ES-I3 (cell line): ENCODE data around the gene HLF.

Source experiments
- H3K36me3 ChIP-seq: 2 replicates; pipeline ENCODE4 v1.6.1; 2013; ENCODE audit warnings: mild to moderate bottlenecking, low read length, control low read depth, moderate library complexity; ENCODE audit not compliant: insufficient read depth
- H3K4me1 ChIP-seq: 2 replicates; pipeline ENCODE4 v1.6.1; 2013; ENCODE audit warnings: mild to moderate bottlenecking, control low read depth, low read length; ENCODE audit not compliant: insufficient read depth
- H3K9ac ChIP-seq: 2 replicates; pipeline ENCODE4 v1.6.1; 2013; ENCODE audit warnings: low read depth, mild to moderate bottlenecking, low read length, moderate library complexity
- H3K9me3 ChIP-seq: 2 replicates; pipeline ENCODE4 v1.6.1; 2013; ENCODE audit warnings: mild to moderate bottlenecking, low read length, moderate library complexity; ENCODE audit not compliant: control insufficient read depth, insufficient read depth

The HLF gene, protein sequence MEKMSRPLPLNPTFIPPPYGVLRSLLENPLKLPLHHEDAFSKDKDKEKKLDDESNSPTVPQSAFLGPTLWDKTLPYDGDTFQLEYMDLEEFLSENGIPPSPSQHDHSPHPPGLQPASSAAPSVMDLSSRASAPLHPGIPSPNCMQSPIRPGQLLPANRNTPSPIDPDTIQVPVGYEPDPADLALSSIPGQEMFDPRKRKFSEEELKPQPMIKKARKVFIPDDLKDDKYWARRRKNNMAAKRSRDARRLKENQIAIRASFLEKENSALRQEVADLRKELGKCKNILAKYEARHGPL

DNA sequence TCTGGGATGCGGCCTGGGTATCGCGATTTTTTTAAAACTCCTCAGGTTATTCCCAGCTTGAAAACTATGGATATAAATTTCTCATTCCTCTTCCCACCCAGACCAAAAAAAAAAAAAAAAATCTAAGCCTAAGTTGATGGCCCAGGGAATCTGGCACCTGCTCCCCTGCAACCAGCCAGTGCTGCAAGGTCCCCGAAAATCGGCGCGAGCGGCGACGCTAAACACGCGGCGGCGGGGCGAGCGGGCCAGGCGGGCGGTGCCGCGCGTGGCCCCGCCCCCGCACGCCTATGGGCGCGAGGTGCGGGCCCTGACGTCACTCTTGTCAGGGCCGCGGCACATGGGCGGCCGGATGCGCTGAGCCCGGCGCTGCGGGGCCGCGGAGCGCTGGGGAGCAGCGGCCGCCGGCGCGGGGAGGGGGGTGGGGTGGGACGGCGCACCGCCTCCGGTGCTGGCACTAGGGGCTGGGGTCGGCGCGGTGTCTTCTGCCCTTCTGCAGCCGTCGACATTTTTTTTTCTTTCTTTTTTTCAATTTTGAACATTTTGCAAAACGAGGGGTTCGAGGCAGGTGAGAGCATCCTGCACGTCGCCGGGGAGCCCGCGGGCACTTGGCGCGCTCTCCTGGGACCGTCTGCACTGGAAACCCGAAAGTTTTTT lies at the start of gene HLF:
HLF (plus strand) TSS at position 316 of the 654 bp plus-strand sequence. CDS start 525 bp downstream, outside the sequence.
- Histone ChIP-seq H3K9ac (peak within 1 kb of the TSS; percentile 52), H3K9me3 (no peaks in the 10 kb centered on the region), H3K36me3 (no peaks in the 10 kb centered on the region), H3K4me1 (no peaks in the 10 kb centered on the region)

- Histone ChIP-seq H3K9me3 (no peaks in the 10 kb centered on the region), H3K9ac (no peak overlapping the region), H3K36me3 (no peaks in the 10 kb centered on the region), H3K4me1 (no peaks in the 10 kb centered on the region)
Observed at GRCh38 chr17:55215711-55216110, 49.0 kb upstream of the HLF start.

DNA sequence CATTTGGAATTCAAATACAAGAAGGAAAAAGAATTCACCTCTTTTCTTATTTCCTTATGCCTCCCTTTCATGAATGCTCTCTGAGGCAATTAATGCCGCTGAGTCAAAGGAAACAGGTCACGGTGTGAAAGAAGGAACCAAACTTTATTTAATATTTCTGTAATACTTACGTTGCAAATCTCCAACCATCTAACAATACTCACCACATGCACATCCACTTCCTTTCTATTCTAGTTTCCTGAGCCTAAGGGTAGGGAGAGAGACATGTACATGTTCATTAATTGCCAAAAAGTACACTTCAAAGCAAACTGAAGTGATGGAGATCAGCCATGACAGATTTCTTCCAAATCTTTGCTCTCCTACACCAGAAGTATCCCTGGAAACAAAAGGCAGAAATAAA lies 47.9 kb upstream of the HLF start:
- H3K9ac ChIP-seq: no peak overlapping the region
- no peaks in the 10 kb centered on the region for H3K36me3 ChIP-seq
- H3K9me3 ChIP-seq: no peaks in the 10 kb centered on the region
- H3K4me1 ChIP-seq: no peaks in the 10 kb centered on the region

DNA sequence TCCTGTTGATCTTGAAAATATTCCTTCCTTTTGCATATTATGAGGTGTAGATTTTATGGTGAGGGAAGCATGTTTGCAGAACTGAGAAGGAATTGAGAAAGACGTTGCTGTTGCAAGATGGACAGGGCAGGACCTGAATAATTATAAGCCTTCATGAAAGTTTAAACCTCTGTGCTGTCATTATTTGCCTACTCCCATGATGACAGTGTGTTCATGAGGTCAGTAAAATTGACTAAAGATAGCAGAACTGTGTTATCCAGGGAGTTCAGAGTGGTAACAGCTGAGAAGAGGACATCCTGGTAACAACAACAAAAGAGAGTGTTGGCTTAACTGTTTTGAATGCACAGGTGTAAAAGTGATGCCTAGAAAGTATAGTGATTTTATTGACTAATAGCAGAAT lies 45.3 kb upstream of the HLF start:
- H3K9ac ChIP-seq: no peak overlapping the region
- H3K36me3 ChIP-seq: no peaks in the 10 kb centered on the region
- no peaks in the 10 kb centered on the region for H3K4me1 ChIP-seq
- H3K9me3 ChIP-seq: no peaks in the 10 kb centered on the region

DNA sequence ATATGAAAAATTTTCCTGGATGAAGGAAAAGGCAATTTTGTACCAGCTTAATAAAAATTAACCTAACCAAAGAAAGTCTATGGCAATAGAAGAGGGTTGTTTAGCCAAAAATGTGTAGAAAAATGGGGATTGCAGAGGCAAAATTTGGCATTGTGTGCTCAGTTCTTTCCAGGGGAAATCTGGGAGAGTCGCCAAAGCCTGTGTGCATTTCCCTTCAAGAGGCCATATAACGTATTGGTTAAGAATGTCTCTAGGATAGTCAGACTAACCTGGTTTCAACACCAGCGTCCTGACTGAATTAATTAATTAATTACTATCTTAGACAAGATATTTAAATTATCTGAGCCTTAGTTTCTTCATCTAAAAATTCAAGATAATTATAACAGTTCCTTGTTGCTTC lies 44.8 kb upstream of the HLF start:
- Histone ChIP-seq H3K9ac (no peak overlapping the region), H3K9me3 (no peaks in the 10 kb centered on the region), H3K4me1 (no peaks in the 10 kb centered on the region), H3K36me3 (no peaks in the 10 kb centered on the region)

DNA sequence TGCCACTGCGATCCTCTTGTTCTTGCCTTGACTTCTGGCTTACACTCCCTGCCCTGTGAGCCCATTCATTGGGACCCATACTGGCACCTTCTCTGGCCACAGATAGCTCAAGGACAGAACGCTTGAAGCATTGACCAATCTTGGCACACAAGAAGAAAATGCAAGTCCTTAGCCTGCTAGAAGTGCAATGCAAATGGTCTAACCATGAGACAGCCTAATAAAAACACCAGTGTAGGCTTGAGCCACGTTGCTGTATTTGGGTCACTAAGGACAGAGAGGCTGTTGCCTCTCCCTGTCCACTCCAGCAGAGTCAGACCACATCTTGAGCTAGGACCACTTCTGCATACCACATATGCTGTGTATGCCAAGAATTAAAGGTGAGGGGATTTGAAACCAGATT lies 41.2 kb upstream of the HLF start:
- H3K9me3 ChIP-seq: no peaks in the 10 kb centered on the region
- no peaks in the 10 kb centered on the region for H3K4me1 ChIP-seq
- no peak overlapping the region for H3K9ac ChIP-seq
- H3K36me3 ChIP-seq: no peaks in the 10 kb centered on the region

GRCh38 chr17:55224746-55225145 lies 40.0 kb upstream of the HLF start:
- H3K9ac ChIP-seq: no peak overlapping the region

GRCh38 chr17:55225237-55225636 lies 39.5 kb upstream of the HLF start:
- no peak overlapping the region for H3K9ac ChIP-seq
- H3K36me3 ChIP-seq: no peaks in the 10 kb centered on the region
- H3K9me3 ChIP-seq: no peaks in the 10 kb centered on the region
- H3K4me1 ChIP-seq: no peaks in the 10 kb centered on the region

More at GRCh38 chr17:55224746-55225145, 40.0 kb upstream of the HLF start:
- Histone ChIP-seq H3K9me3 (no peaks in the 10 kb centered on the region), H3K36me3 (no peaks in the 10 kb centered on the region), H3K4me1 (no peaks in the 10 kb centered on the region)

- no peaks in the 10 kb centered on the region for H3K4me1 ChIP-seq
- H3K9ac ChIP-seq: no peak overlapping the region
- no peaks in the 10 kb centered on the region for H3K36me3 ChIP-seq
- H3K9me3 ChIP-seq: no peaks in the 10 kb centered on the region
Observed at GRCh38 chr17:55228683-55229192, 36.0 kb upstream of the HLF start.

DNA sequence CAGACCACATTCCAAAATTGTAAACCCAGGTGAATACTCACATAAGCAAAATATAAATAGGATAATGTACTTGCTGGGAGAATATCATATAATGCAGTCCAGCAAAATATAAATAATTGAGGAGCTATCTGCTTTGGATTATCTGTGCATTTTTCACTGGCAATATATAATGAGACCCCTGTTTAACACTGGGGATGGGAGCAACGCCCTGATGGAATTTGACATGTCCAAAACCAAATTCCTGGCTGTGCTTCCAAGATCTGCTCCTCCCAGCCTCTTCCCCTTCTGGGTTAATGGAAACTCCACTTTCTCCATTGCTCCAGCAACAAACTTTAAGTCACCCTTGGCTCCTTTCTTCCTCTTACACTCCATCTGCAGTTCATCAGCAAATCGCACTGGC lies 35.5 kb upstream of the HLF start:
- no peaks in the 10 kb centered on the region for H3K9me3 ChIP-seq
- H3K9ac ChIP-seq: no peak overlapping the region
- H3K36me3 ChIP-seq: no peaks in the 10 kb centered on the region
- H3K4me1 ChIP-seq: no peaks in the 10 kb centered on the region

- no peaks in the 10 kb centered on the region for H3K36me3 ChIP-seq
Observed at GRCh38 chr17:55230716-55231115, 34.0 kb upstream of the HLF start.

DNA sequence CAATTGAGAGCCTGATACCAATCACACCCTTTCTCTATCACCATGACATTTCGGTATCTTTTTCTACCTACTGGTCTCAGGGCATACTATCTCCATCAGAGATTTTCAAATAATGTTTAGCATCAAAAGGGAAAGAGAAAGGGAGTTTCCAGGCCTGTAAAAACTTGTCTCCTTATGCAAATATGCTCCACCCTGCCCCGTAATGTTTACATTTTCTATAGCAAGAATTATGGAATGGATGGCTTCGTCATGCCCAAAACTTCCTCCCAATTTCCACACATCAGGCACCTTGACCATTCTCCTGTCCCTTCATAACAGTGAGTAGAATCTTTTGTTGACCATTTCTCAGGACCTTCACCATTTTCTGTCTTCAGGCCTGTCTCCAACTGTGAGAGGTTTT lies 30.9 kb upstream of the HLF start:
- H3K36me3 ChIP-seq: no peaks in the 10 kb centered on the region
- H3K9ac ChIP-seq: no peak overlapping the region
- H3K4me1 ChIP-seq: no peaks in the 10 kb centered on the region
- no peaks in the 10 kb centered on the region for H3K9me3 ChIP-seq

More at GRCh38 chr17:55230716-55231115, 34.0 kb upstream of the HLF start:
- H3K9ac ChIP-seq: no peak overlapping the region
- no peaks in the 10 kb centered on the region for H3K4me1 ChIP-seq
- no peaks in the 10 kb centered on the region for H3K9me3 ChIP-seq

GRCh38 chr17:55236316-55236715 lies 28.4 kb upstream of the HLF start:
- H3K9ac ChIP-seq: no peak overlapping the region
- H3K9me3 ChIP-seq: no peaks in the 10 kb centered on the region
- H3K36me3 ChIP-seq: no peaks in the 10 kb centered on the region
- no peaks in the 10 kb centered on the region for H3K4me1 ChIP-seq

DNA sequence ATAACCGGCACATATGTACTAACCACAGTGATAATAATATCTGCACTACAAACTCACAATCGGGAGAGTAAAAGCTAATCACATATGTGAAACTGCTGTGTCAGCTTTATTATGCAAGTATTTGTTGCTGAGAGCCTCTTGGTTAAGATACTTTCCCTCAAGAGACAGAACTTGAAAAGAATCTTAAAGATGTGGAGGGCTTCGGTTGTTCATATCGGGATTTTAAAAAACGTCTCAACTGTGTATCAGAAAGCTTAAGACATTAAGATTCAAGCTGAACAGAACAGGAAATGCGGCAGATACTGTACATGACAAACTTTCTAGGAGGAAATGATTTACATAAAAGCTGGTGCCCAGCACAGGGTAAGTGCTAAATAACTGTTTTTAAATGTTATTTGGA lies 27.5 kb upstream of the HLF start:
- Histone ChIP-seq H3K9ac (no peak overlapping the region), H3K9me3 (no peaks in the 10 kb centered on the region; the same call in 1 of the 2 replicates), H3K4me1 (no peaks in the 10 kb centered on the region), H3K36me3 (no peaks in the 10 kb centered on the region)

- H3K9ac ChIP-seq: peak overlapping the region; percentile 85; the same call in 1 of the 2 replicates
- no peaks in the 10 kb centered on the region; the same call in 1 of the 2 replicates for H3K9me3 ChIP-seq
- H3K4me1 ChIP-seq: no peaks in the 10 kb centered on the region
- no peaks in the 10 kb centered on the region for H3K36me3 ChIP-seq
Observed at GRCh38 chr17:55237841-55238178, 26.9 kb upstream of the HLF start.
